Sigmoid colon (tissue), 7 donors: ENCODE data around the gene LAIR1. TPM values are rescaled to one million over a fixed set of nuclear protein-coding genes. Genes with fewer than 3 reads are reported as not detected.

Experiments used
- DNase-seq: peaks from one replicate; pipeline ENCODE4 v3.0.0-alpha.2; 2019
- H3K27ac ChIP-seq, 4 donors: fragments of 200-600 bp; sonication (generic); one replicate each; pipeline ENCODE4 v1.5.1; 2016 to 2019; ENCODE audit warnings: mild to moderate bottlenecking in 1 of 4
- H3K27me3 ChIP-seq, 3 donors: fragments of 200-600 bp; sonication (generic); one replicate each; pipeline ENCODE4 v1.5.1; 2019; ENCODE audit warnings: mild to moderate bottlenecking in 1 of 3
- H3K36me3 ChIP-seq, 4 donors: fragments of 200-600 bp; sonication (generic); one replicate each; pipeline ENCODE4 v1.5.1; 2016 to 2019
- H3K4me1 ChIP-seq, 4 donors: fragments of 200-600 bp; sonication (generic); one replicate each; pipeline ENCODE4 v1.5.1; 2017 to 2019
- H3K4me3 ChIP-seq, 4 donors: fragments of 200-600 bp; sonication (generic); one replicate each; pipeline ENCODE4 v1.5.1; 2017 to 2019; ENCODE audit warnings: mild to moderate bottlenecking in 2 of 4, moderate library complexity in 1 of 4
- H3K9me3 ChIP-seq, 4 donors: fragments of 200-600 bp in 3 of 4; sonication (generic) in 3 of 4; one replicate each; pipeline versions ENCODE4 v1.5.1 to v1.6.1; 2013 to 2019
- CTCF ChIP-seq, 4 experiments: fragments of 450-650 bp in 3 of 4; fragments of 200-600 bp in 1 of 4; IDR thresholded peaks; one replicate each; pipeline ENCODE4 v1.5.1; 2016 to 2019; ENCODE audit warnings: antibody characterized with exemption in 4 of 4, mild to moderate bottlenecking in 3 of 4, moderate library complexity in 2 of 4
- EP300 ChIP-seq, 4 donors: sonication (generic); formaldehyde crosslinking; IDR thresholded peaks; one replicate each; pipeline ENCODE4 v1.6.1; 2017; ENCODE audit warnings: antibody characterized with exemption in 4 of 4
- POLR2A ChIP-seq, 2 donors: fragments of 450-650 bp; IDR thresholded peaks; one replicate each; pipeline ENCODE4 v1.6.1; 2016; ENCODE audit warnings: antibody characterized with exemption in 2 of 2, mild to moderate bottlenecking in 2 of 2, moderate library complexity in 2 of 2
- POLR2AphosphoS5 ChIP-seq, 4 donors: sonication (generic); formaldehyde crosslinking; IDR thresholded peaks; one replicate each; pipeline ENCODE4 v1.6.1; 2017; ENCODE audit warnings: antibody characterized with exemption in 4 of 4
- WGBS, 2 donors: extraction: QIAGEN DNeasy Blood & Tissue Kit; methylation state at CpG; one replicate each; pipeline ENCODE4 v1.1.7; 2013; 5-methylcytosine and 5-hydroxymethylcytosine counted together
- intact Hi-C: fragments of 100-400 bp; cut with DNase I; formaldehyde crosslinking; loops from one replicate; pipeline ENCODE4 v1.15.1; 2023
- polyA plus RNA-seq, 3 donors: library from polyadenylated mRNA; stranded (reverse); fragments of 200-250 nt; gene quantifications; one replicate each; pipeline ENCODE4 v1.2.3, GENCODE V29; 2013
- total RNA-seq, 4 donors: library from RNA; depleted of rRNA; stranded (reverse); fragments of >200 nt; gene quantifications; one replicate each; pipeline ENCODE4 v1.1.0, GENCODE V29; 2016
- donor health status: healthy with polysubstance abuse.
- donor health status: Bipolar disorder and iron deficiency.
- donor health status: healthy.

The LAIR1 gene
- total and polyA plus RNA-seq, 7 donors = 4.4 to 34.6 (median 13.4) TPM

DNA sequence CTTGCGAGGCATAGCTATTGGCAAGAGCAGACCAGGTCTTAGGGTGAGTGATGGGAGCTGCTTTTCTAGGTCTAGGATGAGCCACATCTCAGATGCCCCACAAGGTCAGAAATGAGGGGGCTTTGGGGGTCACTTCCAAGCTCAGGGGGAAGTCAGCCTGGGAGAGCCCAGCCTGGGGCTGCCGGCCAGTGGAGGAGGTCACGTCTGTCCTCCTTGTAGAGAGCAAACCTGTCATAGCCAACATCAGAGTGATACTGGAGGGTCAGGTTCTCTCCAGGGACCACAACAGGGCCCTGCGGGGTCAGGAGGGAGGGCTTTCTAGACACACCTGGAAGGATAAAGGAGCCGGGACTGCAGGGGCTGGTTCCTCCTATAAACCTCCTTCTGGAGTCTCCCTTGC, 54.2 kb downstream of the LAIR1 start:
- H3K36me3 ChIP-seq = no peaks in the 10 kb centered on the region
- H3K4me3 ChIP-seq = no peak overlapping the region
- WGBS, 2 donors = 66 to 75% methylated on average over 5 of the region's 5 CpGs
- no peaks in the 10 kb centered on the region for H3K4me1 ChIP-seq
- DNase-seq = no peak
- H3K27me3 ChIP-seq = peaks cover 0 to 25% (median 2%) of the 10 kb centered on the region in 3 donors
- no peak overlapping the region for H3K27ac ChIP-seq
- intact Hi-C loops = no loop called here
- no peaks in the 10 kb centered on the region for H3K9me3 ChIP-seq
- no peak for TF ChIP-seq POLR2A (IDR thresholded peaks at IDR 0.05)
- no peak for TF ChIP-seq POLR2AphosphoS5 (IDR thresholded peaks at IDR 0.05)
- no peak for TF ChIP-seq CTCF (IDR thresholded peaks at IDR 0.05)
- TF ChIP-seq EP300 (IDR thresholded peaks at IDR 0.05) = no peak

DNA sequence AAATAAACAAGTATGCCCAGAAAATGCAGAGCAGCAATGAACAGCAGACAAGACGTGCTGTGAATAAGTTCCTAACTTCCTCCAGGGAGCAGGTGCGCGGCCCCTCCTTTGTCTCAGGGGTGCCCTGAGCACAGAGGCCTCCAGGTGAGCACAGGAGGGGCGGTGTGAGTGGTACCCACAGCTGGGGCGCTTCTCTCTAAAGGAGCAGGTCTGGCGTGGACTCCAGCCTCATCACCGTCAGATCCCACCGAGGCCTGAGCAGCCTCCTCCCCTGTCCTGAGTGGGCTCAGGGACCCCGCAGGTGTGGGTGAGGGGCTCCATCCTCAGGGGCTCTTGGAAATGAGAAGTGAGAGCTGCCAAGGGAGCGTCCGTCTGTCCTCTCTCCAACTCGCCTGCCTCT, 54.9 kb downstream of the LAIR1 start:
- Histone ChIP-seq H3K36me3 (no peaks in the 10 kb centered on the region), H3K27me3 (peaks cover 0 to 27% (median 4%) of the 10 kb centered on the region in 3 donors), H3K4me3 (no peak overlapping the region), H3K4me1 (no peaks in the 10 kb centered on the region), H3K9me3 (no peaks in the 10 kb centered on the region), H3K27ac (no peak overlapping the region)
- intact Hi-C loops = no loop called here
- no peak for DNase-seq
- TF ChIP-seq POLR2AphosphoS5 (IDR thresholded peaks at IDR 0.05) = no peak
- no peak for TF ChIP-seq POLR2A (IDR thresholded peaks at IDR 0.05)
- no peak for TF ChIP-seq EP300 (IDR thresholded peaks at IDR 0.05)
- TF ChIP-seq CTCF (IDR thresholded peaks at IDR 0.05) = no peak
- 66 to 71% methylated on average over 12 of the region's 12 CpGs for WGBS, 2 donors

- 75 to 89% methylated on average over 5 of the region's 5 CpGs for WGBS, 2 donors
- no peak overlapping the region for H3K4me3 ChIP-seq
- no peak overlapping the region for H3K27ac ChIP-seq
- H3K4me1 ChIP-seq = no peaks in the 10 kb centered on the region
- no peaks in the 10 kb centered on the region for H3K9me3 ChIP-seq
- no peak for DNase-seq
- H3K27me3 ChIP-seq = peaks cover 0 to 20% (median 4%) of the 10 kb centered on the region in 3 donors
- intact Hi-C loops = no loop called here
- no peak for TF ChIP-seq EP300 (IDR thresholded peaks at IDR 0.05)
- TF ChIP-seq POLR2A (IDR thresholded peaks at IDR 0.05) = no peak
- TF ChIP-seq CTCF (IDR thresholded peaks at IDR 0.05) = no peak
- no peak for TF ChIP-seq POLR2AphosphoS5 (IDR thresholded peaks at IDR 0.05)
- H3K36me3 ChIP-seq = no peaks in the 10 kb centered on the region
Measured at GRCh38 chr19:54307389-54308020, 57.2 kb downstream of the LAIR1 start.

DNA sequence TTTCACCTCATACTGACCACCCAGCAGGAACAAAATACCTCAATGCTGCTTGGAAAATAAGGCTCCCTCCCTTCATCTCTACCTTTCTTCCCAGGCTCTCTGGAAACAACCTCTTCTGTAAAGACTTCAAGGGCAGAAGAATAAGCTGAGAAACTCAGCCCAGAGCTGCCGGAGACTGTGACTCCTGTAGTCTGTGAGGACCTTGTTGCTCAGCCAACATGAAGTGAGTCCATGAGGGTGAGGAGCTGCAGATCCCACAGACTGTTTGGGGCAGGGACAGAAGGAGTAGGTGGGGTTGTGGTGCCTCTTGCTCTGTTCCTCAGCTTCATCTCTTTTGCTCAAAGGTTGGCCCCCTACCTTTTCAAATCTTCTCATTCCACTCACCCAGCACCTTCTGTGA, 59.6 kb downstream of the LAIR1 start:
- Histone ChIP-seq H3K4me1 (no peaks in the 10 kb centered on the region), H3K36me3 (no peaks in the 10 kb centered on the region), H3K4me3 (no peak overlapping the region), H3K27ac (no peak overlapping the region), H3K27me3 (peaks cover 0 to 10% (median 4%) of the 10 kb centered on the region in 3 donors), H3K9me3 (no peaks in the 10 kb centered on the region)
- intact Hi-C loops = no loop called here
- 86 to 87% methylated on average over 1 of the region's 1 CpG for WGBS, 2 donors
- TF ChIP-seq POLR2A (IDR thresholded peaks at IDR 0.05) = no peak
- no peak for TF ChIP-seq EP300 (IDR thresholded peaks at IDR 0.05)
- no peak for TF ChIP-seq CTCF (IDR thresholded peaks at IDR 0.05)
- TF ChIP-seq POLR2AphosphoS5 (IDR thresholded peaks at IDR 0.05) = no peak
- DNase-seq = no peak

DNA sequence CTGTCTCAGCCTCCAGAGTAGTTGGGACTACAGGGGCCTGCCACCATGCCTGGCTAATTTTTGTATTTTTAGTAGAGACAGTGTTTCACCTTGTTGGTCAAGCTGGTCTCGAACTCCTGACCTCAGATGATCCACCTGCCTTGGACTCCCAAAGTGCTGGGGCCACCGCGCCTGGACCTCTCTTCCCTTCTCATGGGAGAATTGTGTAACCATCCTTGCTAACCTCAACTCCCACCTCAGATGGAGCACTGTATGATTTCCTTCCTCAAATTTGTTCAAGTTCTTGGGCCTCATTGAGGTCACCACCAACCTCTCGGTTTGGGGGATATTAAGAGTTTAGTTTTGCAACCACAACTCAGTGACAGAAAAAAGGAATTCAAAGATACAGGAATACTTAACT, 62.5 kb downstream of the LAIR1 start:
- TF ChIP-seq CTCF (IDR thresholded peaks at IDR 0.05) (no peak), POLR2AphosphoS5 (IDR thresholded peaks at IDR 0.05) (no peak)
- Histone ChIP-seq H3K27me3 (peaks cover 0 to 14% (median 4%) of the 10 kb centered on the region in 3 donors), H3K4me1 (no peaks in the 10 kb centered on the region), H3K27ac (no peak overlapping the region), H3K36me3 (no peaks in the 10 kb centered on the region), H3K9me3 (no peaks in the 10 kb centered on the region), H3K4me3 (no peak overlapping the region)
- no peak for DNase-seq
- intact Hi-C loops = no loop called here
- 45 to 74% methylated on average over 4 of the region's 4 CpGs for WGBS, 2 donors
